Karpas-422 (cell line): ENCODE measurements around the gene WASHC3. TPM values are rescaled to one million over a fixed set of nuclear protein-coding genes. Genes with fewer than 3 reads are reported as not detected.
A peak's percentile ranks its signal among the peaks of the same experiment; 100 is the strongest.
"Not testable (repeated sequence)": the region's sequence is repeated elsewhere in the genome, so short reads cannot be mapped to it uniquely, and the experiment has no call there.

Experiments
- DNase-seq: peaks from one replicate; pipeline ENCODE4 v3.0.0-alpha.2; 2015
- H2AFZ ChIP-seq: fragments of 200-600 bp; sonication (generic); 2 replicates; pipeline ENCODE4 v1.6.1; 2014; ENCODE audit warnings: antibody characterized with exemption, low read length, mixed read lengths
- H3K27ac ChIP-seq: fragments of 200-600 bp; sonication (generic); 2 replicates; pipeline ENCODE4 v1.5.1; 2014; ENCODE audit warnings: mild to moderate bottlenecking, low read length, moderate library complexity
- H3K27me3 ChIP-seq: fragments of 200-600 bp; sonication (generic); 2 replicates; pipeline ENCODE4 v1.6.1; 2014; ENCODE audit warnings: low read length, mixed read lengths
- H3K36me3 ChIP-seq: fragments of 200-600 bp; sonication (generic); 2 replicates; pipeline ENCODE4 v1.6.1; 2014; ENCODE audit warnings: low read length, mixed read lengths; ENCODE audit not compliant: insufficient read depth
- H3K4me1 ChIP-seq: fragments of 200-600 bp; sonication (generic); 2 replicates; pipeline ENCODE4 v1.6.1; 2014; ENCODE audit warnings: mild to moderate bottlenecking, low read length, mixed read lengths
- H3K4me2 ChIP-seq: fragments of 200-600 bp; sonication (generic); 2 replicates; pipeline ENCODE4 v1.6.1; 2014; ENCODE audit warnings: low read length, low read depth, mild to moderate bottlenecking; ENCODE audit not compliant: poor library complexity, severe bottlenecking
- H3K4me3 ChIP-seq: fragments of 200-600 bp; sonication (generic); 2 replicates; pipeline ENCODE4 v1.5.1; 2014; ENCODE audit warnings: mild to moderate bottlenecking, antibody characterized with exemption, low read length, mixed read lengths
- H3K79me2 ChIP-seq: fragments of 200-600 bp; sonication (generic); 2 replicates; pipeline ENCODE4 v1.6.1; 2014; ENCODE audit warnings: mild to moderate bottlenecking, low read length, mixed read lengths
- H3K9ac ChIP-seq: fragments of 200-600 bp; sonication (generic); 2 replicates; pipeline ENCODE4 v1.6.0; 2014; ENCODE audit warnings: low read length
- H3K9me2 ChIP-seq: fragments of 200-600 bp; sonication (generic), shearing (Covaris generic); replicated peaks from 2 replicates; pipeline ENCODE4 v1.6.0; 2014; ENCODE audit warnings: mild to moderate bottlenecking, low read length, moderate library complexity; ENCODE audit not compliant: insufficient read depth
- H3K9me3 ChIP-seq: fragments of 300-700, 200-600 bp; sonication (generic); 2 replicates; pipeline ENCODE4 v1.6.1; 2014; ENCODE audit warnings: low read length, mixed read lengths
- H4K20me1 ChIP-seq: fragments of 200-600 bp; sonication (generic); 2 replicates; pipeline ENCODE4 v1.6.1; 2014; ENCODE audit warnings: mild to moderate bottlenecking, antibody characterized with exemption, low read length, low read depth; ENCODE audit not compliant: insufficient read depth
- total RNA-seq: library from RNA; depleted of rRNA; stranded (reverse); fragments of >200 nt; shearing (Covaris generic); gene quantifications from 2 replicates; pipeline ENCODE4 v1.2.3, GENCODE V29; 2014; ENCODE audit warnings: low replicate concordance

WASHC3 gene
- total RNA-seq, 1 experiment from 2014 or later = 75.1 TPM

- not testable (repeated sequence) for H3K27ac ChIP-seq, H3K4me1 ChIP-seq, H3K9ac ChIP-seq, H2AFZ ChIP-seq, H3K4me3 ChIP-seq, H3K79me2 ChIP-seq, H3K36me3 ChIP-seq, DNase-seq, H3K9me3 ChIP-seq, H3K4me2 ChIP-seq, H3K27me3 ChIP-seq, H4K20me1 ChIP-seq, H3K9me2 ChIP-seq
Measured at GRCh38 chr12:102018607-102019006, 43.2 kb downstream of the WASHC3 start.

DNA sequence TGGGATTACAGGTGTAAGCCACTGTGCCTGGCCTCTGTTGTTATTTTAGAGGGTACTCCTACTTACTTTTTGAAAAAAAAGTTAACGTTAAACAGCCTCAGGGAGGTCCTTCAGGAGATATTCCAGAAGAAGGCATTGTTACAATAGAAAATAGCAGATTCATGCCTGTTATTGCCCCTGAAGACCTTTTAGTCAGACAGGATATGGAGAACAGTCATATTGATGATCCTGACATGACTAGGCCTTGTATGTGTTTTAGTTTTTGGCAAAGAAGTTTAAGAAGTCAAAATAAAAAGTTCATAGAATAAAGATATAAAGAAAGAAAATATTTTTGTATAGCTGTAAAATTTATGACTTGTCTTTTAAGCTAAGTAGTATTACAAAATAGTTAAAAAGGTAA lies 45.3 kb downstream of the WASHC3 start:
- Histone ChIP-seq H3K36me3 (0 out of 2 replicates have a peak, but pooled peaks cover 3% of the 10 kb centered on the region), H3K9ac (no peak overlapping the region), H3K4me3 (no peak overlapping the region), H3K27me3 (no peaks in the 10 kb centered on the region), H3K27ac (no peak overlapping the region), H3K79me2 (no peaks in the 10 kb centered on the region), H3K4me1 (0 out of 2 replicates have a peak, but pooled peaks cover under 1% of the 10 kb centered on the region), H3K9me2 (no peaks in the 10 kb centered on the region), H3K9me3 (no peaks in the 10 kb centered on the region), H2AFZ (no peak overlapping the region), H4K20me1 (no peaks in the 10 kb centered on the region), H3K4me2 (no peak overlapping the region)
- DNase-seq = no peak

- peak overlapping the region; percentile 45 for H3K4me2 ChIP-seq
Measured at GRCh38 chr12:102010265-102010994, 51.4 kb downstream of the WASHC3 start.

GRCh38 chr12:102009796-102010195 lies 52.0 kb downstream of the WASHC3 start:
- H3K9me2 ChIP-seq = no peaks in the 10 kb centered on the region; the same call in 1 of the 2 replicates
- H2AFZ ChIP-seq = no peak overlapping the region
- H3K79me2 ChIP-seq = no peaks in the 10 kb centered on the region
- no peak for DNase-seq
- 0 out of 2 replicates have a peak, but pooled peaks cover 3% of the 10 kb centered on the region for H3K36me3 ChIP-seq
- no peak overlapping the region for H3K27ac ChIP-seq
- H4K20me1 ChIP-seq = no peaks in the 10 kb centered on the region
- no peaks in the 10 kb centered on the region for H3K9me3 ChIP-seq
- H3K4me2 ChIP-seq = peak overlapping the region; percentile 45
- no peak overlapping the region for H3K9ac ChIP-seq
- H3K4me1 ChIP-seq = peaks cover 20% of the 10 kb centered on the region
- peak overlapping the region; percentile 18; the same call in 1 of the 2 replicates for H3K4me3 ChIP-seq
- no peaks in the 10 kb centered on the region for H3K27me3 ChIP-seq

More at GRCh38 chr12:102010265-102010994, 51.4 kb downstream of the WASHC3 start:
- peak overlapping the region; percentile 32; the same call in 1 of the 2 replicates for H3K9ac ChIP-seq
- no peaks in the 10 kb centered on the region for H3K9me3 ChIP-seq
- peaks cover 20% of the 10 kb centered on the region for H3K4me1 ChIP-seq
- no peaks in the 10 kb centered on the region for H3K79me2 ChIP-seq
- H2AFZ ChIP-seq = no peak overlapping the region
- 0 out of 2 replicates have a peak, but pooled peaks cover 3% of the 10 kb centered on the region for H3K36me3 ChIP-seq
- peak overlapping the region; percentile 71 for H3K27ac ChIP-seq
- no peaks in the 10 kb centered on the region; the same call in 1 of the 2 replicates for H3K9me2 ChIP-seq
- DNase-seq = peak; percentile 87
- no peaks in the 10 kb centered on the region for H4K20me1 ChIP-seq
- H3K4me3 ChIP-seq = peak overlapping the region; percentile 18; the same call in 1 of the 2 replicates
- no peaks in the 10 kb centered on the region for H3K27me3 ChIP-seq

DNA sequence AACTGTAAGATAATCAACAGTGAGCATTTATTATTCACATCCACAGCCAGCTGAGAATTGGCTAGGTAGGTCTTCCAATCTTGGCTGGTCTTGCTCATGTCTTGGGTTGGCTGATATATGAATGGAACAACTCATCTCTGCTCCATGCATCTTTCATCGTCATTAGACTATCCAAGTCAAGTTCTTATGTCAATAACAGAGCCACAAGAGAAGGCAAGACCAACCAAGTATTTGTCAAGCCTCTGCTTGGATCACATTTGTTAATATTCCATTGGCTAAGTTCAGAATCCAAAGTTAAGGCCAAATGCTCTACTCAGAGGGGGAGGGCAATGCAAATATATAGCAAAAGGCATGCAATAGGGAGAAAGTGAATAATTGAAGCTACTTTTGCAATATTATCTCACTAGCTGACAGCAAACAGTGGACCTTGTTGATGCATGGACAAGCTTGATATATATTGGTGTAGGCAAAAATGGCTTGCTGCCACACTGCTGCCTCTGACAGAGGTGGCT lies 53.1 kb downstream of the WASHC3 start:
- 0 out of 2 replicates have a peak, but pooled peaks cover 3% of the 10 kb centered on the region for H3K36me3 ChIP-seq
- H4K20me1 ChIP-seq = no peaks in the 10 kb centered on the region
- no peak overlapping the region for H3K4me3 ChIP-seq
- no peak for DNase-seq
- no peak overlapping the region for H3K9ac ChIP-seq
- no peaks in the 10 kb centered on the region for H3K9me3 ChIP-seq
- no peak overlapping the region for H2AFZ ChIP-seq
- no peak overlapping the region for H3K4me2 ChIP-seq
- H3K9me2 ChIP-seq = no peaks in the 10 kb centered on the region; the same call in 1 of the 2 replicates
- peaks cover 20% of the 10 kb centered on the region for H3K4me1 ChIP-seq
- H3K79me2 ChIP-seq = no peaks in the 10 kb centered on the region
- H3K27ac ChIP-seq = no peak overlapping the region
- H3K27me3 ChIP-seq = no peaks in the 10 kb centered on the region

DNA sequence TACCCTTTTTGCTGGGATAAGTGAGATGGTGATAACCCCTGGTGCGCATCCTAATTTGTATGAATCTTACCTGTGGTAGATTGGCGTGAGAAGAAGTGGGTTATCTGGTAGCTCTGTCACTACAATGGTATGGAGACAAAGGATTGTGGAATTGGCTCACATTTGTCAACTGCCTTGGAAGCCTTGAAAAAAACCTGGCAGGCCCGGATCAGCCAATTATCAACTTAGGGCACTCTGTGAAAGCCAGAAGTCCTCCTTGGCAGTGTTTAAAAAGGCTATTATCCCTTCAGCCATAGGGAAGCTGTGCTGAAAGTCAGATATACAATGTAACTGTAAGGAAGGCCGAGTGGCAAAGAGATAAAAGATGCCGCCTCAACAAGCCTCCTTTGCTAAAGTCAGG lies 56.5 kb downstream of the WASHC3 start:
- Histone ChIP-seq H3K9ac (no peak overlapping the region), H3K27me3 (no peaks in the 10 kb centered on the region), H3K36me3 (no peaks in the 10 kb centered on the region), H3K79me2 (no peaks in the 10 kb centered on the region), H4K20me1 (no peaks in the 10 kb centered on the region), H3K27ac (no peak overlapping the region), H3K4me2 (no peak overlapping the region), H3K9me2 (no peaks in the 10 kb centered on the region; the same call in 1 of the 2 replicates), H2AFZ (no peak overlapping the region), H3K9me3 (no peaks in the 10 kb centered on the region), H3K4me1 (peaks cover 7% of the 10 kb centered on the region), H3K4me3 (no peak overlapping the region)
- no peak for DNase-seq

GRCh38 chr12:101997102-101997501 lies 64.7 kb downstream of the WASHC3 start:
- Histone ChIP-seq H3K4me1 (no peaks in the 10 kb centered on the region), H4K20me1 (no peaks in the 10 kb centered on the region), H3K27me3 (no peaks in the 10 kb centered on the region), H2AFZ (no peak overlapping the region), H3K9me3 (no peaks in the 10 kb centered on the region), H3K4me3 (no peak overlapping the region), H3K9ac (no peak overlapping the region), H3K27ac (no peak overlapping the region), H3K4me2 (no peak overlapping the region), H3K79me2 (no peaks in the 10 kb centered on the region), H3K36me3 (no peaks in the 10 kb centered on the region), H3K9me2 (no peaks in the 10 kb centered on the region)
- DNase-seq = no peak

- Histone ChIP-seq H3K4me2 (no peak overlapping the region), H2AFZ (no peak overlapping the region), H3K4me3 (no peak overlapping the region), H3K4me1 (no peaks in the 10 kb centered on the region), H3K79me2 (no peaks in the 10 kb centered on the region), H3K36me3 (no peaks in the 10 kb centered on the region), H3K9me2 (no peaks in the 10 kb centered on the region), H4K20me1 (no peaks in the 10 kb centered on the region), H3K9me3 (no peaks in the 10 kb centered on the region), H3K27ac (no peak overlapping the region), H3K27me3 (no peaks in the 10 kb centered on the region), H3K9ac (no peak overlapping the region)
- no peak for DNase-seq
Measured at GRCh38 chr12:101995684-101996083, 66.1 kb downstream of the WASHC3 start.
